MM.1S (cell line): ENCODE measurements around the gene CRYBA4.

ENCODE experiments used
- DNase-seq: peaks from one replicate; pipeline ENCODE4 v3.0.0-alpha.2; 2015
- H2AFZ ChIP-seq: fragments of 300-600 bp; sonication (generic); 2 replicates; pipeline ENCODE4 v1.6.0; 2016; ENCODE audit warnings: antibody characterized with exemption, low read length
- H3F3A ChIP-seq: fragments of 300-600 bp; sonication (generic); 2 replicates; pipeline ENCODE4 v1.6.1; 2016; ENCODE audit warnings: mild to moderate bottlenecking, antibody characterized with exemption, low read length, moderate library complexity, mixed read lengths; ENCODE audit not compliant: insufficient read depth
- H3K27ac ChIP-seq: fragments of 300-600 bp; sonication (generic); 2 replicates; pipeline ENCODE4 v1.5.1; 2016; ENCODE audit warnings: mild to moderate bottlenecking, low read length
- H3K27me3 ChIP-seq: fragments of 300-600 bp; sonication (generic); replicated peaks from 2 replicates; pipeline ENCODE4 v1.6.0; 2016; ENCODE audit warnings: low read length; ENCODE audit not compliant: insufficient read depth
- H3K36me3 ChIP-seq: fragments of 300-600 bp; sonication (generic); replicated peaks from 2 replicates; pipeline ENCODE4 v1.6.1; 2016; ENCODE audit warnings: mild to moderate bottlenecking, low read length, mixed read lengths; ENCODE audit not compliant: insufficient read depth
- H3K4me1 ChIP-seq: fragments of 300-600 bp; sonication (generic); 2 replicates; pipeline ENCODE4 v1.6.1; 2016; ENCODE audit warnings: low read length, mixed read lengths
- H3K4me2 ChIP-seq: fragments of 300-600 bp; sonication (generic); 2 replicates; pipeline ENCODE4 v1.6.0; 2016; ENCODE audit warnings: low read depth, low read length
- H3K4me3 ChIP-seq: fragments of 300-600 bp; sonication (generic); 2 replicates; pipeline ENCODE4 v1.5.1; 2016; ENCODE audit warnings: low read length, mixed read lengths
- H3K79me2 ChIP-seq: fragments of 300-600 bp; sonication (generic); 2 replicates; pipeline ENCODE4 v1.6.1; 2016; ENCODE audit warnings: mixed run types, low read length, mixed read lengths
- H3K9ac ChIP-seq: fragments of 300-600 bp; sonication (generic); 2 replicates; pipeline ENCODE4 v1.6.1; 2016; ENCODE audit warnings: low read length, mixed read lengths
- H3K9me2 ChIP-seq: fragments of 300-600 bp; sonication (generic); replicated peaks from 2 replicates; pipeline ENCODE4 v1.6.1; 2016; ENCODE audit warnings: mild to moderate bottlenecking, low read length, mixed read lengths; ENCODE audit not compliant: insufficient read depth
- H3K9me3 ChIP-seq: fragments of 300-600 bp; sonication (generic); replicated peaks from 2 replicates; pipeline ENCODE4 v1.6.1; 2016; ENCODE audit warnings: mild to moderate bottlenecking, low read length, mixed read lengths; ENCODE audit not compliant: insufficient read depth
- H4K20me1 ChIP-seq: fragments of 300-600 bp; sonication (generic); 2 replicates; pipeline ENCODE4 v1.6.1; 2016; ENCODE audit warnings: mild to moderate bottlenecking, low read length, moderate library complexity, mixed read lengths; ENCODE audit not compliant: insufficient read depth
- CTCF ChIP-seq: fragments of 300-600 bp; sonication (generic); IDR thresholded peaks from 2 replicates; pipeline ENCODE4 v1.5.1; 2016; ENCODE audit warnings: antibody characterized with exemption, low read length, mixed read lengths
- EZH2 ChIP-seq: fragments of 300-600 bp; sonication (generic); optimal IDR thresholded peaks from 2 replicates; pipeline ENCODE3; 2017; ENCODE audit warnings: low read depth, mild to moderate bottlenecking, antibody characterized with exemption, low read length, mixed read lengths
- EZH2phosphoT487 ChIP-seq: fragments of 300-600 bp; sonication (generic); IDR thresholded peaks from 2 replicates; pipeline ENCODE4 v1.6.1; 2018; ENCODE audit warnings: antibody characterized with exemption, low read length

CRYBA4 gene

GRCh38 chr22:26667140-26667539 lies 45.4 kb downstream of the CRYBA4 start:
- Histone ChIP-seq H3F3A (peaks cover 14% of the 10 kb centered on the region), H4K20me1 (no peaks in the 10 kb centered on the region), H2AFZ (no peak overlapping the region), H3K9me3 (no peaks in the 10 kb centered on the region), H3K27me3 (no peaks in the 10 kb centered on the region), H3K4me2 (no peak overlapping the region), H3K9ac (no peak overlapping the region), H3K4me1 (peaks cover 46% of the 10 kb centered on the region), H3K4me3 (no peak overlapping the region), H3K79me2 (peaks cover 11% of the 10 kb centered on the region; the same call in 1 of the 2 replicates), H3K36me3 (no peaks in the 10 kb centered on the region), H3K27ac (no peak overlapping the region), H3K9me2 (no peaks in the 10 kb centered on the region)
- DNase-seq = no peak
- TF ChIP-seq EZH2phosphoT487 (no peak), EZH2 (no peak), CTCF (no peak)

- Histone ChIP-seq H3K36me3 (no peaks in the 10 kb centered on the region), H3K27me3 (no peaks in the 10 kb centered on the region), H3K4me1 (peaks cover 40% of the 10 kb centered on the region), H3K79me2 (peaks cover 15% of the 10 kb centered on the region), H3K4me3 (no peak overlapping the region), H3K9me3 (no peaks in the 10 kb centered on the region), H4K20me1 (no peaks in the 10 kb centered on the region), H2AFZ (no peak overlapping the region), H3K9ac (no peak overlapping the region), H3K27ac (no peak overlapping the region), H3K9me2 (no peaks in the 10 kb centered on the region), H3K4me2 (no peak overlapping the region), H3F3A (peaks cover 33% of the 10 kb centered on the region)
- DNase-seq = no peak
- no peak for TF ChIP-seq EZH2phosphoT487
- peak; percentile 4; the same call in 1 of the 2 replicates for TF ChIP-seq CTCF
These were observed 47.3 kb downstream of the CRYBA4 start for GRCh38 chr22:26669060-26669481.

- Histone ChIP-seq H2AFZ (no peak overlapping the region), H3K9ac (no peak overlapping the region), H3K27ac (no peak overlapping the region), H3K79me2 (peaks cover 29% of the 10 kb centered on the region), H3F3A (peaks cover 32% of the 10 kb centered on the region), H3K4me3 (no peak overlapping the region), H3K9me3 (no peaks in the 10 kb centered on the region), H3K36me3 (no peaks in the 10 kb centered on the region), H3K27me3 (no peaks in the 10 kb centered on the region), H3K9me2 (no peaks in the 10 kb centered on the region), H3K4me2 (no peak overlapping the region), H4K20me1 (no peaks in the 10 kb centered on the region), H3K4me1 (peaks cover 41% of the 10 kb centered on the region)
- TF ChIP-seq EZH2phosphoT487 (no peak), EZH2 (no peak), CTCF (no peak)
- DNase-seq = no peak
These were observed 48.7 kb downstream of the CRYBA4 start for GRCh38 chr22:26670459-26670858.
